DMS 273 treated with DMSO at 0.1 percent for 48 hours (cell line): ENCODE results near the gene VWA5B2.
A peak's percentile ranks its signal among the peaks of the same experiment; 100 is the strongest.

Experiments
- DNase-seq: peaks from one replicate; lab custom pipeline; 2025; lab: John Stamatoyannopoulos, UW

Gene VWA5B2

DNA sequence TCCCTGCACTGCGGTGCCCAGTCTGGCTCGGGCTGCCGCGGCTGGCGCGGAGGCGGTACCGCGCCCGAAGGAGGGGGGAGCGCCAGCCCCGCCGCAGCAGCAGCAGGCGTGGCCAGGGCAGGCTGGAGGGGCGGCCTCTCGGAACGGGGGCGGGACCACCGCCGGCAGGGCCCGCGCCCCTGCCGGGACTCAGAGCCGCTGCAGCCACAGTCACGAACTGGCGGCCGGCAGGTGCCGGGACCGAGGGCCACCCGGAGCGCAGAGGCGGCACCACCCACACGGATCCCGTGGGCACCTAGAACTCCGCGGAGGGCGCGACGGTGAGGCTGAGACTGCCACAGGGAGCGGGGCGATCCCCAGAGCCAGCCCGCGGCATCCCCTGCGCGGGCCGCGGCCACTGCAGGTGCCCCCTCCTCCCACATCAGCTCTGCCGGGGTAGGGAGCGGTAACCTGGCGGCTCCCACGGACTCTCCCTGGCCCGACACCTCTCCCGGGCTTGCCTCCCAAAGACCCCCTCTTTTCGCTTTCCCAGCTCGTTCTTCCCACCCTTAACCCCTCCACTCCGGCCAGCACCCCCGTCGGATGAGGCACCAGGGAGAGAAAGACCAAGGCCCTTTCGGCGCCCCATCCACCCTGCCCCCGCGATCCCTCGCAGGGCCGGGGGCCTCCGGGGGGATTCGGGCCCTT, at the start of gene VWA5B2:
TSS of gene VWA5B2 (plus strand) at position 192 of the 687 bp plus-strand sequence. CDS start 944 bp downstream, outside the sequence.
- peak; percentile 35 for DNase-seq

GRCh38 chr3:184180165-184180564, 49.2 kb upstream of the VWA5B2 start:
- no peak for DNase-seq

GRCh38 chr3:184181596-184181995, 47.8 kb upstream of the VWA5B2 start:
- no peak for DNase-seq

DNA sequence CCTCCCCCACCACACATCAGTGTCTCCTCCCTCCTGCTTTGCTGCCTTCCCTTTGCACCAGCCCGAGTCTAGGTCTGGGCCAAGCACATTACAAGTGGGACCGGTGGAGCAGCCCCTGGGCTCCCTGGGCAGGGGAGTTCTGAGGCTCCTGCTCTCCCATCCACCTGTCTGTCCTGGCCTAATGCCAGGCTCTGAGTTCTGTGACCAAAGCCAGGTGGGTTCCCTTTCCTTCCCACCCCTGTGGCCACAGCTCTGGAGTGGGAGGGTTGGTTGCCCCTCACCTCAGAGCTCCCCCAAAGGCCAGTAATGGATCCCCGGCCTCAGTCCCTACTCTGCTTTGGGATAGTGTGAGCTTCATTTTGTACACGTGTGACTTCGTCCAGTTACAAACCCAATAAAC, 45.7 kb upstream of the VWA5B2 start:
- DNase-seq, result no peak

DNA sequence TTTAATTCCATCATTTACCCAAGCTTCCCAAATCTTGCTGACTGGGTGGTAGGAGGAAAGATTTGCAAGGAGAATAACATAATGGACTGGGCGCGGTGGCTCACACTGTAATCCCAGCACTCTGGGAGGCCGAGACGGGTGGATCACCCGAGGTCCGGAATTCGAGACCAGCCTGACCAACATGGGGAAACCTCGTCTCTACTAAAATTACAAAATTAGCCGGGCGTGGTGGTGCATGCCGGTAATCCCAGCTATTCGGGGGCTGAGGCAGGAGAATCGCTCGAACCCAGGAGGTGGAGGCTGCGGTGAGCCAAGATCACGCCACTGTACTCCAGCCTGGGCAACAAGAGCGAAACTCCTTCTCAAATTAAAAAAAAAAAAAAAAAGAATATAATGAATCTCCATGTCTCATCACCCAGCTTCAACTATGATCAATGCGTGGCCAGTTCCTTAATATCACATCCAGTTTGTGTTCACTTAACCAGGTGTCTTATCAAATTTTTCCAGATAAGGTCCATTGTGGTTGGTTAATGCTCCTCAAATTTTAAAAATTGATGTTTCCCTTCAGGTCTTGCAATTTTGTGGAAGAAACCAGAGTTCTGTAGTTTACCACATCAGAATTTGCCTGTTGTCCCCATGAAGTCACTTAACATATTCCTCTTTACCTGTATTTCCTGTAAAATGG, 44.7 kb upstream of the VWA5B2 start:
- no peak for DNase-seq

- DNase-seq, result peak; percentile 99
These were observed 43.8 kb upstream of the VWA5B2 start for GRCh38 chr3:184185461-184186183.

DNA sequence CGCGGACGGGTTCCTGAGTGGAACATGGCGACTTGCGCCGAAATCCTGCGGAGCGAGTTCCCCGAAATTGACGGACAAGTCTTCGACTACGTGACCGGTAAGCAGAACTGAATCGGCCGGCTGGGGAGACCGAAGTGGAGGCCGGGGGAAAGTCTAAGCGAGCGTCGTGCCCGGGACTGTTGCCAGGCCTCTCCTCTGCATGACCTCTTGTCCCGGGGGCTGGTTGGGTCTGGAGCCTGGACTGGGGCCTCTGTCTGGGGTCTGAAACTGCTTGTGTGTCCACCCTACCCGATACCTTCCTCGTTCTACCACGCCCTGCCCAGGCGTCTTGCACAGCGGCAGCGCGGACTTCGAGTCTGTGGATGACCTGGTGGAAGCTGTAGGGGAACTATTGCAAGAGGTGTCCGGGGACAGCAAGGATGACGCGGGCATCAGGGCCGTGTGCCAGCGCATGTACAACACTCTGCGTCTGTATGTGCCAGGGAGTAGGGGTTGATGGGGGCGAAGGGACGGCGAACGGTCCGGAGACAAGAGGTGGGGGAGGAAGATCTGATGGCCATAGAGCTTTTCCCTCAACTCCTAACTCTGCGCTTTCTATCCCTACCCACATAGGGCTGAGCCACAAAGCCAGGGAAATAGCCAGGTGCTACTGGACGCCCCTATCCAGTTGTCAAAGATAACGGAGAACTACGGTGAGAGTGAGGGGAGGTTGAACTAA, 43.0 kb upstream of the VWA5B2 start, which contains the start of gene ABCF3:
TSS of gene ABCF3 (plus strand) at position 16 of the 718 bp plus-strand sequence. CDS start at position 25, 9 bp downstream.
- no peak for DNase-seq

DNA sequence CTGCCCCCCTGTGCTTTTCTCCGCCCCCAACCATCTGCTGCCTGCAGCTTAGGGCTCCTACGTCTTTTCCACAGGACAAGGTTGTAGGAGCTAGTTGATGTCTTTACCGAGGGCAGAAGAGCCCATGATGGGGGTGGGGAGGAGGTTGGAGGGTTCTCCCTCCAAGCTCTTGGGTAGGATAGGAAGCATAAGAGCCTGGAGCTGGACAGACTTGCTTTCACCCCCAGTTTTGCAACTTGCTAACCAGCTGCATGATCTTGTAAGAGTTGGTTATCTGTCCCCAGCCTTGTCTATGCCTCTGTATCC, 42.5 kb upstream of the VWA5B2 start:
- DNase-seq, result no peak

DNA sequence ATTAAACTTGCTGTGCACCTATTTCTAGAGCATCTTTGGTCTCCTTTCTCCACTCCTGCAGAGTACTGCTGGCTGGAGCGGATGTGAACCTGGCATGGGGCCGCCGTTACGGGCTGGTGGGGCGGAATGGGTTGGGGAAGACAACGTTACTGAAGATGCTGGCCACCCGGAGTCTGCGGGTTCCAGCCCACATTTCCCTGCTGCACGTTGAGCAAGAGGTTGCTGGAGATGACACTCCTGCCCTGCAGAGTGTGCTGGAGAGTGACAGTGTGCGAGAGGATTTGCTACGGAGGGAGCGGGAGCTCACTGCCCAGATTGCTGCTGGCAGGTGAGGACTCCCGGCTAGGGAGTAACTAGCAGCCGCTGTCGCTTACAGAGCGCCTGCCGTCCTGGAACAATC, 41.3 kb upstream of the VWA5B2 start:
- no peak for DNase-seq

DNA sequence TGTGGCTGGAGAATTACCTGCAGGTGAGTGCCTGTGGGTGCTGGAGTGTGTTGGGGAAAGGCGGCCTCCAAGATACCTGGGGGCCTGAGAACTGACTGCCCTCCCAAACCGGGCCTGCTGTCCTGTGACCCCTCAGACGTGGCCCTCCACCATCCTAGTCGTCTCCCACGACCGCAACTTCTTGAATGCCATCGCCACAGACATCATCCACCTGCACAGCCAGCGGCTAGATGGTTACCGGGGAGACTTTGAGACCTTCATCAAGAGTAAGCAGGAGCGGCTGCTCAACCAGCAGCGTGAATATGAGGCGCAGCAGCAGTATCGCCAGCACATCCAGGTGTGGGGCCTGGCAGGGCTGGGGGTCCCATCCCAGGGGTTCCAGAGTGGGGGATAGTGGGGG, 40.0 kb upstream of the VWA5B2 start:
- DNase-seq, result no peak

DNA sequence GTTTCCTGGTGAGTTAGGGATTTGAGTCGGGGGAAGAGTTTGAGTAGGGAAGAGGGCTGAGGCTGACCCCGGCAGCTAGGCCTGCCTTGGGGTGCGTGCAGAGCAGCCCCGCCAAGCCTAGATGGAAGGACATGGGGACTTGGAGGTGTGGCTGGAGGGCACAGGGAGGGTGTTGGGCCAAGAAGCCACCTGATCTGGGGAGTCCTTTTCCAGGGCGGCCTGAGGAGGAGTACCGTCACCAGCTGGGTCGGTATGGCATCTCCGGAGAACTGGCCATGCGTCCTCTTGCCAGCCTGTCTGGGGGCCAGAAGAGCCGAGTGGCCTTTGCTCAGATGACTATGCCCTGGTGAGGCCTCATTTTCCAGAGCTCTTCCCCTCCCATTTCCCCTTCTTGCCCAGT, 36.5 kb upstream of the VWA5B2 start:
- no peak for DNase-seq

GRCh38 chr3:184193991-184194539, 35.3 kb upstream of the VWA5B2 start:
- no peak for DNase-seq

- no peak for DNase-seq
These were observed 32.8 kb upstream of the VWA5B2 start for GRCh38 chr3:184196536-184196935.

DNA sequence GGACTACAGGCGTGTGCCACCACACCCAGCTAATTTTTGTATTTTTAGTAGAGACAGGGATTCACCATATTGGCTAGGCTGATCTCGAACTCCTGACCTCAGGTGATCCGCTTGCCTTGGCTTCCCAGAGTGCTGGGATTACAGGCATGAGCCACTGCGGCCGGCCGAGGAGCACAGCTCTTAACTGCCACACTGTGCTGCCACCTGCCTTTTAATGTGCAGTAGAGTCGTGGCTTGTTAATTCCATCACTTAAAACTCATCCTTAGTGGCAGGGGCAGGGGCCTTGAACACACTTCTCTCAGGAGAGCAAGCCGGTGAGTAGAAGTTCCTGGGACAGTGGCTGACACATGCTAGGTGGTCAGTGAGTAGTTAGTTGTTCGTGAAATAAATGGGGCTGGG, 30.9 kb upstream of the VWA5B2 start:
- DNase-seq, result no peak

DNA sequence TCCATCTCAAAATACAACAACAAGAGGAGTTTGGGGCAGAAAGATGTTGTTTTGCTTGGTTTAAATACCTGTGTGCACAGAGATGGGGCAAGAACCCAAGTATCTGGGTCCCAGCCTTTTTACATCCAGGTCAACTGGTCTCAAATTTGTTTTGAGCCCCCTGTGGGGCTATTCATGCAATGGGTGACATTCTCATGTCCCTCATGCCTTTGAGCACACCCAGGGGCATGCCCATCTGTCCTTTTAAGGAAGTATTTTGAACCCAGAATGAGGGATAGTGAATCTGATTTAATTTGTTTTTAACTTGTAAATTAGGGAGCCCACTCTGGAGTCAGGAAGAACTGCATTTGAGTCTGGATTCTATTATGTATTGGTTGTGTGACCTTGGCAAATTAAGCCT, 28.6 kb upstream of the VWA5B2 start:
- DNase-seq, result no peak

- no peak for DNase-seq
These were observed 25.9 kb upstream of the VWA5B2 start for GRCh38 chr3:184203526-184203925.

DNA sequence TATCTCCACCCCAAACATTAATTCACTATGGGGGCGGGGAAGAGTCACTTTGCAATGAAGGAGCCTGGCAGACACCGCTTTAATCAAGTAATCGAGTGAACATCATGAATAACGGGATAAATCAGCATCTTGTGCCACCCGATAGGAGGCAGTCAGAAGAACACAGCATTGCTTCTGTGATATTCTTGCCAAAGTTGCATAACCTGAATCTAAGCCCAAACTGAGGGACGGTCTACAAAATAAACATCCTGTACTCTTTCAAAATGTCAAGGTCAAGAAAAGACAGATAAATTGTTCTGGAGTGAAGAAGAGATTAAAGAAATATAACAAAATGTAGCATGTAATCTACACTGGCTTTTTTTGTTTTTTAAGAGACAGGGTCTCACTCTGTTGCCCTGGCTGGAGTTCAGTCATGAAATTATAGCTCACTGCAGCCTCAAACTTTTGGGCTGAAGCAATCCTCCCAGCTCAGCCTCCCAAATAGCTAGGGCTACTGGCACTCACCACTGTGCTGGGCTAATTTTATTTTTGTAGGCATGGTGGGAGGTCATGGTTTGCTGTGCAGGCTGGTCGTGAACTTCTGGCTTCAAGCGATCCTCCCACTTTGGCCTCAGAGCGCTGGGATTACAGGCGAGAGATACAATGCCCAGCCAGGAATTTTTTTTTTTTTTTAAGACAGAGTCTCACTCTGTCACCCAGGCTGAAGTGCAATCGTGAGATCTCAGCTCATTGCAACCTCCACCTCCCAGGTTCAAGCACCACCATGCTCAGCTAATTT, 20.1 kb upstream of the VWA5B2 start:
- DNase-seq, result no peak

DNA sequence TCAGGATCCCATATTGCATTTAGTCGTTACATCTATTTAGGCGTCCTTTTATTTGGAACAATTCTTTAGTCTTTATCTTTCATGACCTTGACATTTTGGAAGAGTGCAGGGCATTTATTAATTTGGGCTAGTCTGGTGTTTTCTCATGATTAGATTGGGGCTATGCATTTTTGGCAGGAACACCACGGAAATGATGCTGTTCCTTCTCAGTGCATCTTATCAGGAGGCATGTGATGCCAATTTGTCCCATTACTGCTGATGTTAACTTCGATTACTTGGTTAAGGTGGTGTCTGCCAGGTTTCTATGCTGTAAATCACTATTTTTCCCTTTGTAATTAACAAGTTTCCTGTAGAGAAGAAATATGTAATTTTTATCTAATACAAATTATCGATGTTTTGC, 18.1 kb upstream of the VWA5B2 start:
- no peak for DNase-seq

DNA sequence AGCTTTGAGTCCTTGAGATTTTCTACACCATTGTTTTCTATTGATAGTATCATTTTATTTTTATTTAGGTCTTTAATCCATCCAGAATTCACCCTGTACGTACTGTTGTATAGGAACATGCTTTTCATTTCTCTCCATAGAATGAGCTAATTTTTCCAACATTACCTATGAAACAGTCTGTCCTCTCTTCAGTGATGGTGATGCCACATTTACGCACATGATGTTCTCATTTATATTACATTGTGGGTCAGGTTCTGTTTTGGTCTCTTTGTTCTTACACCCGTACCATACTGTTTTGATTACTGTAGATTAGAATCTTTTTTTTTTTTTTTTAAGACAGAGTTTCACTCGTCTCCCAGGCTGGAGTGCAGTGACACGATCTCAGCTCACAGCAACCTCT, 17.7 kb upstream of the VWA5B2 start:
- no peak for DNase-seq

DNA sequence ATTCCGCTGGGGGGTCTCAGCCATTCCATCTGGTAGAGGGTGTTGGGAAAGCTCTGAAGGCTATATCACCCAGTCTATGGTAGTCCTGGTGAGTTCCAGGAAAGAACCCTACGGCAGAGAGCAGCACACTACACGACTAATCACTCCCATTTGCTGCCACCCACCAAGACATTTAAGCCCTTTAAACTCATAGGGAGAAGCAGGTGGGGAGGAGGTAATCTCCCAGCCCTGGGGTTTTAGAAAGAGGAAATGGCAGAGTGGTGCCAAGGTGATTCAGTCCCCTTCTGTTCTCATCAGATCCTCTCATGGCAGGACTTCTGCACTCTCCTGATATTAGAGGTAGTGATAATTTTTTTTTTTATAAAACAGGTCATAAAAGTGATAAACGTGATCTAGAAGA, 10.6 kb upstream of the VWA5B2 start:
- no peak for DNase-seq

GRCh38 chr3:184222521-184222920, 6.9 kb upstream of the VWA5B2 start:
- no peak for DNase-seq
